Gastrocnemius medialis (tissue), 4 donors: ENCODE measurements around the gene MANSC4.

ENCODE experiments used
- POLR2A ChIP-seq, 2 donors: fragments of 450-650 bp; IDR thresholded peaks; one replicate each; pipeline ENCODE4 v1.6.1; 2017; ENCODE audit warnings: antibody characterized with exemption in 2 of 2, mild to moderate bottlenecking in 2 of 2, moderate library complexity in 2 of 2
- TF ChIP-seq, protein P1 (sequence below), 5 experiments: fragments of 450-650 bp in 3 of 5; fragments of 200-600 bp in 2 of 5; sonication (generic) in 2 of 5; IDR thresholded peaks in 4 of 5; conservative IDR thresholded peaks in 1 of 5; 1 replicate in 4 of 5; 2 replicates in 1 of 5; pipeline ENCODE4 v1.5.1; 2016 to 2019; ENCODE audit warnings: antibody characterized with exemption in 5 of 5, mild to moderate bottlenecking in 3 of 5, moderate library complexity in 3 of 5

DNA sequence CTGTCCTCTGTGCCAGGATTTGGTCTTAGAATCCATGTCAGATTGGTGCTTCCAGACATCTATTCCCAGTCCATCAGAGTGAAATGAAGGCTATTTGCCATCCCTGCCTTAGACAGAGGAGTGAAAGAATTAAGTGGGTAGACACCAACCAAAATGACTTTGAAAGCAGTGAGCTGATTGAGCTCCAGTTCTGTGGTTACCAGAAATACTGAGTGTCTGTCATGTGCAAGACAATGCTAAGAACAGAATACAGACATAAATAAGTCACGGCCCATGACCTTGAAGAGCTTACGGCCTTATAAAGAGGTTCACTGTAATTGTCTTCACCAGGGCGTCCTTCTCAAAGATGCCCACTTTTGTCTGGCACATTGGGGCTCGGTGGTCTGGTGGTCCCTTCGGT lies 21.6 kb upstream of the MANSC4 start:
- TF ChIP-seq POLR2A (IDR thresholded peaks at IDR 0.05), result no peak
- TF ChIP-seq, protein P1, sequence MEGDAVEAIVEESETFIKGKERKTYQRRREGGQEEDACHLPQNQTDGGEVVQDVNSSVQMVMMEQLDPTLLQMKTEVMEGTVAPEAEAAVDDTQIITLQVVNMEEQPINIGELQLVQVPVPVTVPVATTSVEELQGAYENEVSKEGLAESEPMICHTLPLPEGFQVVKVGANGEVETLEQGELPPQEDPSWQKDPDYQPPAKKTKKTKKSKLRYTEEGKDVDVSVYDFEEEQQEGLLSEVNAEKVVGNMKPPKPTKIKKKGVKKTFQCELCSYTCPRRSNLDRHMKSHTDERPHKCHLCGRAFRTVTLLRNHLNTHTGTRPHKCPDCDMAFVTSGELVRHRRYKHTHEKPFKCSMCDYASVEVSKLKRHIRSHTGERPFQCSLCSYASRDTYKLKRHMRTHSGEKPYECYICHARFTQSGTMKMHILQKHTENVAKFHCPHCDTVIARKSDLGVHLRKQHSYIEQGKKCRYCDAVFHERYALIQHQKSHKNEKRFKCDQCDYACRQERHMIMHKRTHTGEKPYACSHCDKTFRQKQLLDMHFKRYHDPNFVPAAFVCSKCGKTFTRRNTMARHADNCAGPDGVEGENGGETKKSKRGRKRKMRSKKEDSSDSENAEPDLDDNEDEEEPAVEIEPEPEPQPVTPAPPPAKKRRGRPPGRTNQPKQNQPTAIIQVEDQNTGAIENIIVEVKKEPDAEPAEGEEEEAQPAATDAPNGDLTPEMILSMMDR (IDR thresholded peaks at IDR 0.05 in 4 of 5, conservative IDR thresholded peaks at IDR 0.05 in 1 of 5), result no peak
